ENCODE results near the gene NFIX.

The NFIX gene

GRCh38 chr19:13133241-13133870 lies 138.1 kb downstream of the NFIX start:
- peaks cover 68% of the 10 kb centered on the region for H3K36me3 ChIP-seq (ENCODE audit: control insufficient read depth, insufficient read depth, low read length)

GRCh38 chr19:13134626-13135025 lies 139.4 kb downstream of the NFIX start:
- H3K9ac ChIP-seq (ENCODE audit: low read length), result no peak overlapping the region
- no peaks in the 10 kb centered on the region for H3K9me3 ChIP-seq (ENCODE audit: control insufficient read depth, insufficient read depth, low read depth, low read length)
- H3K4me1 ChIP-seq (ENCODE audit: control insufficient read depth, insufficient read depth, low read length), result no peaks in the 10 kb centered on the region
- H3K4me3 ChIP-seq (ENCODE audit: low read depth, low read length), result no peak overlapping the region
- H3K27me3 ChIP-seq (ENCODE audit: control insufficient read depth, insufficient read depth, low read length), result no peaks in the 10 kb centered on the region
- no peak overlapping the region for H3K27ac ChIP-seq (ENCODE audit: low read depth, low read length)
- peaks cover 74% of the 10 kb centered on the region for H3K36me3 ChIP-seq (ENCODE audit: control insufficient read depth, insufficient read depth, low read length)

More at GRCh38 chr19:13133241-13133870, 138.1 kb downstream of the NFIX start:
- no peaks in the 10 kb centered on the region for H3K27me3 ChIP-seq (ENCODE audit: control insufficient read depth, insufficient read depth, low read length)
- H3K4me3 ChIP-seq (ENCODE audit: low read depth, low read length), result no peak overlapping the region
- H3K9me3 ChIP-seq (ENCODE audit: control insufficient read depth, insufficient read depth, low read depth, low read length), result no peaks in the 10 kb centered on the region
- H3K27ac ChIP-seq (ENCODE audit: low read depth, low read length), result no peak overlapping the region
- no peak overlapping the region for H3K9ac ChIP-seq (ENCODE audit: low read length)
- H3K4me1 ChIP-seq (ENCODE audit: control insufficient read depth, insufficient read depth, low read length), result no peaks in the 10 kb centered on the region

- Histone ChIP-seq H3K9me3 (ENCODE audit: control insufficient read depth, insufficient read depth, low read depth, low read length) (no peaks in the 10 kb centered on the region), H3K27ac (ENCODE audit: low read depth, low read length) (no peak overlapping the region), H3K36me3 (ENCODE audit: control insufficient read depth, insufficient read depth, low read length) (peaks cover 74% of the 10 kb centered on the region), H3K27me3 (ENCODE audit: control insufficient read depth, insufficient read depth, low read length) (no peaks in the 10 kb centered on the region), H3K9ac (ENCODE audit: low read length) (no peak overlapping the region), H3K4me3 (ENCODE audit: low read depth, low read length) (no peak overlapping the region), H3K4me1 (ENCODE audit: control insufficient read depth, insufficient read depth, low read length) (no peaks in the 10 kb centered on the region)
Measured at GRCh38 chr19:13135068-13136062, 140.1 kb downstream of the NFIX start.

GRCh38 chr19:13137290-13137794 lies 142.1 kb downstream of the NFIX start:
- Histone ChIP-seq H3K9me3 (ENCODE audit: control insufficient read depth, insufficient read depth, low read depth, low read length) (no peaks in the 10 kb centered on the region), H3K4me1 (ENCODE audit: control insufficient read depth, insufficient read depth, low read length) (no peaks in the 10 kb centered on the region), H3K4me3 (ENCODE audit: low read depth, low read length) (no peak overlapping the region), H3K27me3 (ENCODE audit: control insufficient read depth, insufficient read depth, low read length) (no peaks in the 10 kb centered on the region), H3K27ac (ENCODE audit: low read depth, low read length) (no peak overlapping the region), H3K9ac (ENCODE audit: low read length) (no peak overlapping the region), H3K36me3 (ENCODE audit: control insufficient read depth, insufficient read depth, low read length) (peaks cover 68% of the 10 kb centered on the region)

GRCh38 chr19:13138171-13138915 lies 143.1 kb downstream of the NFIX start:
- Histone ChIP-seq H3K27me3 (ENCODE audit: control insufficient read depth, insufficient read depth, low read length) (no peaks in the 10 kb centered on the region), H3K9me3 (ENCODE audit: control insufficient read depth, insufficient read depth, low read depth, low read length) (no peaks in the 10 kb centered on the region), H3K36me3 (ENCODE audit: control insufficient read depth, insufficient read depth, low read length) (peaks cover 59% of the 10 kb centered on the region), H3K4me1 (ENCODE audit: control insufficient read depth, insufficient read depth, low read length) (no peaks in the 10 kb centered on the region), H3K4me3 (ENCODE audit: low read depth, low read length) (no peak overlapping the region), H3K9ac (ENCODE audit: low read length) (no peak overlapping the region), H3K27ac (ENCODE audit: low read depth, low read length) (no peak overlapping the region)

GRCh38 chr19:13138916-13139198 lies 143.6 kb downstream of the NFIX start:
- peaks cover 56% of the 10 kb centered on the region for H3K36me3 ChIP-seq (ENCODE audit: control insufficient read depth, insufficient read depth, low read length)
- no peaks in the 10 kb centered on the region for H3K27me3 ChIP-seq (ENCODE audit: control insufficient read depth, insufficient read depth, low read length)
- H3K27ac ChIP-seq (ENCODE audit: low read depth, low read length), result no peak overlapping the region
- no peaks in the 10 kb centered on the region for H3K9me3 ChIP-seq (ENCODE audit: control insufficient read depth, insufficient read depth, low read depth, low read length)
- H3K4me3 ChIP-seq (ENCODE audit: low read depth, low read length), result no peak overlapping the region
- no peak overlapping the region for H3K9ac ChIP-seq (ENCODE audit: low read length)
- no peaks in the 10 kb centered on the region for H3K4me1 ChIP-seq (ENCODE audit: control insufficient read depth, insufficient read depth, low read length)

- Histone ChIP-seq H3K4me1 (ENCODE audit: control insufficient read depth, insufficient read depth, low read length) (no peaks in the 10 kb centered on the region), H3K9ac (ENCODE audit: low read length) (no peak overlapping the region), H3K9me3 (ENCODE audit: control insufficient read depth, insufficient read depth, low read depth, low read length) (no peaks in the 10 kb centered on the region), H3K27ac (ENCODE audit: low read depth, low read length) (no peak overlapping the region), H3K36me3 (ENCODE audit: control insufficient read depth, insufficient read depth, low read length) (peaks cover 56% of the 10 kb centered on the region), H3K27me3 (ENCODE audit: control insufficient read depth, insufficient read depth, low read length) (no peaks in the 10 kb centered on the region), H3K4me3 (ENCODE audit: low read depth, low read length) (no peak overlapping the region)
Measured at GRCh38 chr19:13139633-13140311, 144.5 kb downstream of the NFIX start.

GRCh38 chr19:13146763-13147563 lies 151.7 kb downstream of the NFIX start:
- Histone ChIP-seq H3K27me3 (ENCODE audit: control insufficient read depth, insufficient read depth, low read length) (no peaks in the 10 kb centered on the region), H3K27ac (ENCODE audit: low read depth, low read length) (no peak overlapping the region), H3K36me3 (ENCODE audit: control insufficient read depth, insufficient read depth, low read length) (peaks cover 21% of the 10 kb centered on the region), H3K9me3 (ENCODE audit: control insufficient read depth, insufficient read depth, low read depth, low read length) (no peaks in the 10 kb centered on the region), H3K4me1 (ENCODE audit: control insufficient read depth, insufficient read depth, low read length) (no peaks in the 10 kb centered on the region), H3K9ac (ENCODE audit: low read length) (no peak overlapping the region), H3K4me3 (ENCODE audit: low read depth, low read length) (no peak overlapping the region)
